H7 (cell line): ENCODE data around the gene CRTC3. TPM values are rescaled to one million over a fixed set of nuclear protein-coding genes. Genes with fewer than 3 reads are reported as not detected.
A peak's percentile ranks its signal among the peaks of the same experiment; 100 is the strongest.

ENCODE experiments used
- DNase-seq: peaks from one replicate; pipeline ENCODE4 v3.0.0; 2012
- H3K27me3 ChIP-seq: 2 replicates; pipeline ENCODE4 v1.6.0; 2011; ENCODE audit warnings: mild to moderate bottlenecking, low read length; ENCODE audit not compliant: control insufficient read depth, insufficient read depth
- H3K36me3 ChIP-seq: replicated peaks from 2 replicates; pipeline ENCODE4 v1.5.1; 2011; ENCODE audit warnings: low read length; ENCODE audit not compliant: control insufficient read depth, insufficient read depth
- H3K4me3 ChIP-seq: 2 replicates; pipeline ENCODE4 v1.5.1; 2011; ENCODE audit warnings: low read depth, mild to moderate bottlenecking, control low read depth, low read length, moderate library complexity; ENCODE audit not compliant: insufficient read depth
- total RNA-seq: library from RNA; depleted of rRNA; stranded (reverse); fragments of >200 nt; shearing (Covaris generic); gene quantifications from 2 replicates; pipeline ENCODE4 v1.2.3, GENCODE V29; 2014

CRTC3 gene
- total RNA-seq, 1 experiment from 2014 or later, result 3.3 TPM

DNA sequence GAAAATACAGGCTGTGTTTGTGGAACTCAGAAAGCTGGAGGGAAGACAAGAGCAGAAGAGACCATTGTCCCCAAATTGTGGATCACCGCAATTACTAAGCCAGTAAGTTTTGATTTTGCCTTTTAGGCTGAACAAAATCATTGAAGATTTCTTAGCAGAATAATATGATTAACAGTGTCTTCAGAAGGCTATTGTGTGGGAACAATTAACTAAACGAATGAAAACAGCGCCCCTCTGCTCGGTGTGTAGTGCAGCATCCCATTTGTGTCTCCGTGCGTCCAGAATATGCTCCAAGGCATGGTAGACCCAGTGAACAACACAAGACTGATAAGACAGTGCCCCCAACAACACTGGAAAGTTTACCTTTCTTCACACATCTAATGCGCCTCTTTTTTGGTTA lies 71.2 kb downstream of the CRTC3 start:
- no peak for DNase-seq
- H3K4me3 ChIP-seq, result no peak overlapping the region
- H3K36me3 ChIP-seq, result no peaks in the 10 kb centered on the region

DNA sequence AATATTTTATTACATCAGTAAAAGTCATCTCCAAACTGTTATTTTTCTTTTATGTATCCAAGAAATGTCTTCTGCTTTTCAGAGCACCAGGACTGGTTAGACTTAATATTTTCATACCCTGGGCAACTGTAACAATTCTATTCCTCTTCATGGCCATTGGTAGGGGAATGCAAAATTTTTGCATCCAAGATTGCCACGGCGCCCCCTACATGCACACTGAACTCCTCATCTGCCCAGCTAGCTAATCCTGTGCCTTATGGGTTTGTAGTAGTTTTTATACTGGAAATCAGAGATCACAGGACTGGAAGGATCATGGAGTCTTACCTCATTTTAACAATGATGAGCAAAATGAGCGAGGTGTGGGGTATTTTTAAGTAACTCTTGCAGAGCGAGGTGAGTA lies 74.2 kb downstream of the CRTC3 start:
- no peak overlapping the region for H3K4me3 ChIP-seq
- no peaks in the 10 kb centered on the region for H3K27me3 ChIP-seq
- peak; percentile 63 for DNase-seq
- H3K36me3 ChIP-seq, result no peaks in the 10 kb centered on the region

More for the DNA sequence above, 71.2 kb downstream of the CRTC3 start:
- no peaks in the 10 kb centered on the region for H3K27me3 ChIP-seq

DNA sequence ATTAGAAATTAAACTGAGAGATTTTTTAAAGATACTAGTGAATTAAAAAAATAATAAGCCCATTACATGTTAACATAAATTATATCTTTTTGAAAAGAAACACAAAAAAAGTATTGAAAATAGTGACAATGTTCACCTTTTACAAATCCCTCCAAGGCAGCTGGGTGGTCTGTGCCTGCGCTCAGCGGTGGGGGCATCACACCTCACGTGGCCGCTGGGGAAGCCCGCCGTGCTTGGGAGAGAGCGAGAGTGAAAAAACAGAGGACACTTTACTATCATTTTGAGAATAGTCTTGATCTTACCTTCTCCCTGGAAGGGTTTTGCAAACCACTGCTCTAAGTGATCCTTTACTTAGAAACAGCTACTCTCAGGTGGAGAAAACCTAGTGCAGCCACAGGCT lies 76.9 kb downstream of the CRTC3 start:
- DNase-seq, result no peak
- Histone ChIP-seq H3K36me3 (no peaks in the 10 kb centered on the region), H3K4me3 (no peak overlapping the region), H3K27me3 (no peaks in the 10 kb centered on the region)

DNA sequence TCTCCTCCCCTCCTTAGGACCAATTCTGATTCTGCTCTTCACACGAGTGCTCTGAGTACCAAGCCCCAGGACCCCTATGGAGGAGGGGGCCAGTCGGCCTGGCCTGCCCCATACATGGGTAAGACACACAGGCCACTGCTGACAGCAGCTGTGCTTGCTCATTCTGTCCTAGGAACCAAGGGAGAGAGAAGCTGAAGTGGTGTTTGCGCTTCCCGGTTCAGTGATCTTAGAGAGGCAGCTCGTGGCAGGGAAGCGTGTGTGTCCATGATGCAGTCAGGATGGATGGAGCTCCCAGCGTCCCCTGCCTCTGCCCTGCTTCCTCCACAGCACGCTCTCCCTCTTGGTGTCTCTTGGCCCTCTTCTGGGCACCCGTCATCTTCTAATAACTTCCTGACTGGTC lies 77.6 kb downstream of the CRTC3 start:
- no peak overlapping the region for H3K4me3 ChIP-seq
- DNase-seq, result no peak
- H3K36me3 ChIP-seq, result no peaks in the 10 kb centered on the region
- no peaks in the 10 kb centered on the region for H3K27me3 ChIP-seq

GRCh38 chr15:90609242-90610180 lies 79.8 kb downstream of the CRTC3 start:
- peak; percentile 83 for DNase-seq
- H3K27me3 ChIP-seq, result no peaks in the 10 kb centered on the region
- no peaks in the 10 kb centered on the region for H3K36me3 ChIP-seq
- H3K4me3 ChIP-seq, result no peak overlapping the region

- no peaks in the 10 kb centered on the region for H3K36me3 ChIP-seq
- H3K27me3 ChIP-seq, result no peaks in the 10 kb centered on the region
- DNase-seq, result no peak
- H3K4me3 ChIP-seq, result no peak overlapping the region
These were observed 80.5 kb downstream of the CRTC3 start for GRCh38 chr15:90610190-90610589.

- DNase-seq, result no peak
- no peaks in the 10 kb centered on the region for H3K36me3 ChIP-seq
- H3K4me3 ChIP-seq, result no peak overlapping the region
- no peaks in the 10 kb centered on the region for H3K27me3 ChIP-seq
These were observed 81.4 kb downstream of the CRTC3 start for GRCh38 chr15:90611157-90611556.

DNA sequence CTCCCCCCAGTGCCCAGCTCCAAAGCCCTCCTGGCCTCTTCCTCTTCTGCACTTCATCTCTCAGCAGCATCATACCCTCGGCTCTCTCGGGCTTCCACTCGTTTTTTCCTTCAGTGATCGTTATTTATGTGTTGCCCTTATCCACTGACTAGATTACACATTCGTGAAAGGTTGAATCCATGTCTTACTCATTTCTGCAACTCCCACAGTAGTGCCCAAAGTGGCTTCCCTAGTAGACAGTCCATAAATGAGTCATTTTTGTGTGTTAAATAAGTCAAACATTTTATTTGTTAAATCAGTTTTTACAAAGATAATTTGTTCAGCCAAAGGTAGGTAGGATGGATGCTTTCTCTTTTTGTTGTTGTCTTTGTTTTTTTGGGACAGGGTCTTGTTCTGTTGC lies 87.4 kb downstream of the CRTC3 start:
- Histone ChIP-seq H3K4me3 (no peak overlapping the region), H3K36me3 (no peaks in the 10 kb centered on the region), H3K27me3 (no peaks in the 10 kb centered on the region)
- DNase-seq, result no peak

DNA sequence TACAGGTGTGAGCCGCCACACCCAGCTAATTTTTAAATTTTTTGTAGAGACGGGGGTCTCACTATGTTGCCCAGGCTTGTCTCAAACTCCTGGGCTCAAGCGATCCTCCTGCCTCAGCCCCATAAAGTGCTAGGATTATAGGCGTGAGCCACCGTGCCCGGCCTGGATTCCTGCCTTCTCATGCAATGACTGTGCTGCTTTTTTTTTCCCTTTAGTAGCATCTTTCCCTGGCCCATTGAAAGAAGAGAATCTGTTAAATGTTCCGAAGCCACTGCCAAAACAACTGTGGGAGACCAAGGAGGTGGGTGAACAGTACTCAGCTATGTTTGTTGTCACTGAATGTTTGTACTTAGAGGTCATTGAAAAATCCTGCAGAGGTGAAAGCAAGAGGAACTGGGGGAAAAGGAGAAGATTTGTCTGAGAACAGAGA lies 88.0 kb downstream of the CRTC3 start:
- no peak for DNase-seq

DNA sequence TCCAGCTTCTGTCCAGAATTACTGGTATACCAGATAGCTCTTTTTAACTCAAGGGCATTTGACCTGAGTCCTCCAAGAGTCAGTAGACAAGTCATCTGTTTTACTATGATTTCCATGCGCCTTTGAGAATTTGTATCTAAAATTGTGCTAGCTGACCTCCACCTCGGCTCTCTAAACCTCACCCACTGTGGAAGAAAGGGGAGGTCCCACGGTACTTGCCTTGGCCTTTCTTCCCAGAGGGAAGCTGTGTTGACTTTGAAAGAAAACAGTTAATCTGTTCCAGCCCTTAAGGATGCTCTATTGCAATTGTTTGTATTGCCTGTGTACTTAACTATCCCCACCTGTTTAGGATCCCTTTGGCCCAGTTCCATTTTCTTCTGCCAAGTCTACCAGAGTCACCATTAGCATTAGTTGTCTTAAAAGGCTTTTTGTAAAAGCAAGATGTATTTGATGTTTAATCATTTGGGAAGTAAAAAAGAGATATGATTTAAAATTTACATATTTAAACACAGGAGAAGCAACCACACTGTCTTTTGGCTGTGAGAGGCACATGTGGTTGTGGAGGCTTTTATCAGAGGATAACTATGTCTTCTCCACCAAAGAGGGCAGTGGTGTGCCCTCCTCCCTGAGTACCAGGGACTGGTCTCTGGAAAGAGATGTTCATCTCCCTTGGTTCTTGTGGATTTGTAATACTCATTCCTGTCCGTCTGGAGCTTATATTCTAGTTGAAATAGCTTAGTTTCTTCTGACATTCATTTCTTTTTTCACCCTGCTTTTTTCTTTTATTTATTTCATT lies 88.8 kb downstream of the CRTC3 start:
- H3K4me3 ChIP-seq, result no peak overlapping the region
- H3K36me3 ChIP-seq, result no peaks in the 10 kb centered on the region
- H3K27me3 ChIP-seq, result no peaks in the 10 kb centered on the region
- no peak for DNase-seq

More for the DNA sequence above, 88.0 kb downstream of the CRTC3 start:
- Histone ChIP-seq H3K36me3 (no peaks in the 10 kb centered on the region), H3K4me3 (no peak overlapping the region), H3K27me3 (no peaks in the 10 kb centered on the region)

DNA sequence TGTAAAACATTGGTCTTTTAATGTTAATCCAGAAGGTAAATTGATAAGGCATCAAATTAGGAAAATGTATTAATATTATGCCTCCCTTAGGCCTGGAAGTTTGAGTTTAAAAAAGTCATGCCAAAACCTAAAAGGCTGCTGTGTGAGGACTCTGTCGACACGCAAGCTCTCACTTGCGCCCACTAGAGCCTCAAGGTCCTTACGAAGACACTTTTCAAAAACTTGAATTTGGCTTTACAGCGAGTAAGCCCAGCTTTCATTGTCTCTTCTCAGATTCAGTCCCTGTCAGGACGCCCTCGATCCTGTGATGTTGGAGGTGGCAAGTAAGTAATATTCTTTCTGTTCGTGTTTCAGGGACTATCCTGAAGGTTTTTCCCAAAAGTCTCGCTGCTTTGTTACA lies 89.7 kb downstream of the CRTC3 start:
- H3K36me3 ChIP-seq, result no peaks in the 10 kb centered on the region
- no peak for DNase-seq
- H3K4me3 ChIP-seq, result no peak overlapping the region
- H3K27me3 ChIP-seq, result no peaks in the 10 kb centered on the region

GRCh38 chr15:90619939-90620338 lies 90.2 kb downstream of the CRTC3 start:
- DNase-seq, result no peak
- H3K4me3 ChIP-seq, result no peak overlapping the region
- H3K27me3 ChIP-seq, result no peaks in the 10 kb centered on the region
- H3K36me3 ChIP-seq, result no peaks in the 10 kb centered on the region

GRCh38 chr15:90620379-90621067 lies 90.8 kb downstream of the CRTC3 start:
- no peak for DNase-seq
- H3K4me3 ChIP-seq, result no peak overlapping the region
- H3K27me3 ChIP-seq, result no peaks in the 10 kb centered on the region
- no peaks in the 10 kb centered on the region for H3K36me3 ChIP-seq

DNA sequence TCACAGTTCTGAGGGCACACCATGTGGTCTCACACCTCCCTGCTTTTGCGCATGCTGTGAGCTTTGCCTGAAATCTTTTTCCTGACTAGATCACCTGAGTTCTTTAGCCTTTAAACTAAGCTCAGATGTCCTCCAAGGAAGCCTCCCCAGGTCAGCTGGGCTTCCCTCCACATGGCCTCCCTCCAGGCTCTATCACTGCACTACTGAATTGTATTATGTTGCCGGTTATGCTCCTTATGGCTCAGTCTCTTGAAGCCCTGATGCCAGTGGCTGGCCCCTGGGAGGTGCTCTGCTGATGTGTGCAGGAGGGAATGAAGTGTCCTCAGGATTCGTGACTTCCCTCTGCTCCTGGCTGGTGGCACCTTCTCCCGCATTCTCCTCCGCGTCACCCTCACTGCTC lies 94.1 kb downstream of the CRTC3 start:
- no peak for DNase-seq
- no peak overlapping the region for H3K4me3 ChIP-seq
- H3K27me3 ChIP-seq, result no peaks in the 10 kb centered on the region
- no peaks in the 10 kb centered on the region for H3K36me3 ChIP-seq
